Measurements from ENCODE around the gene VSNL1.

VSNL1 gene

DNA sequence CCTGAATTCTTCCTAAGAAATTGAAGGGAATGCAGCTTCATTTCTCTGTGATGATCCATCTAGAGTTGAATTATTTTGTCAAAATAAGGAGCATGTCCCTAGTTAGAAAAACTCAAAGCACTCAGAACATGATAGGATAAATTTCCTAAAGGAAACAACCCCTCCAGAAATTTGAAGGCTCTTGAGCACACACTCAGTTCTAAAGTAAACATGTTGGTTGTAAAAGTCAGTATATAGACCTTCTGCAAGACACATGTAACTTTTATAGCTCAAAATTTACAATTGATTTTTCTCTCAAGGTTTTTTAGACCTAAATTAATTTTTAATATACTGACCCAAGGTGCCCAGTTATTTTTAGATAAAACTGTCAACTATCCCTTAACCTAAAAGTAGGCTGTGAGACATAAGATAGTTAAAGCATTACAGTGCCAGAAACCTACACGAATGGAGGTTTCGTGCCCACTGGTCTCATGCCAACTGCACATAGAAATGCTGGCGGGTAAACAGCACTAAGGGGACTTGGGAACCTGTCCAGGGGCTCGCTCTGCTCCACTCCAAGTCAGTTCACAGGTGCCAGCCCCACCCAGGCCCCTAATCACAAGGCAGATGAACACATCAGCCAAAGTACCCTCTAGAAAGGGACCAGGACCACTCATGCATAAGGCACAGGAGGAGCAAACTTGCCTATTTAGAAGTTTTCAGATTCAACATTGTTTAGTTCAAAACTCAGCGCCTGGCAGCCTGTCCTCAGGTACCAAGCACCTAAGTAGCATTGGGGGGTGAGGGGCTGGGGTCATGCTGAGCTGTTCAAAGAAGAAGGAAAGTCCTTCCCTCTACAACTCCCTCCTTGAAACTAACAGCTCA is 106.6 kb downstream of the VSNL1 start:
- Histone ChIP-seq H3K27me3 (ENCODE audit: insufficient read depth, poor library complexity, severe bottlenecking) (no peaks in the 10 kb centered on the region), H3K27ac (ENCODE audit: poor library complexity, severe bottlenecking) (no peak overlapping the region), H3K4me3 (ENCODE audit: severe bottlenecking) (no peak overlapping the region), H3K36me3 (ENCODE audit: low read depth) (no peaks in the 10 kb centered on the region), H3K9me3 (ENCODE audit: severe bottlenecking) (no peaks in the 10 kb centered on the region), H3K4me1 (ENCODE audit: insufficient read depth, poor library complexity, severe bottlenecking) (peaks cover 22% of the 10 kb centered on the region)
- TF ChIP-seq, protein P1, sequence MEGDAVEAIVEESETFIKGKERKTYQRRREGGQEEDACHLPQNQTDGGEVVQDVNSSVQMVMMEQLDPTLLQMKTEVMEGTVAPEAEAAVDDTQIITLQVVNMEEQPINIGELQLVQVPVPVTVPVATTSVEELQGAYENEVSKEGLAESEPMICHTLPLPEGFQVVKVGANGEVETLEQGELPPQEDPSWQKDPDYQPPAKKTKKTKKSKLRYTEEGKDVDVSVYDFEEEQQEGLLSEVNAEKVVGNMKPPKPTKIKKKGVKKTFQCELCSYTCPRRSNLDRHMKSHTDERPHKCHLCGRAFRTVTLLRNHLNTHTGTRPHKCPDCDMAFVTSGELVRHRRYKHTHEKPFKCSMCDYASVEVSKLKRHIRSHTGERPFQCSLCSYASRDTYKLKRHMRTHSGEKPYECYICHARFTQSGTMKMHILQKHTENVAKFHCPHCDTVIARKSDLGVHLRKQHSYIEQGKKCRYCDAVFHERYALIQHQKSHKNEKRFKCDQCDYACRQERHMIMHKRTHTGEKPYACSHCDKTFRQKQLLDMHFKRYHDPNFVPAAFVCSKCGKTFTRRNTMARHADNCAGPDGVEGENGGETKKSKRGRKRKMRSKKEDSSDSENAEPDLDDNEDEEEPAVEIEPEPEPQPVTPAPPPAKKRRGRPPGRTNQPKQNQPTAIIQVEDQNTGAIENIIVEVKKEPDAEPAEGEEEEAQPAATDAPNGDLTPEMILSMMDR (IDR thresholded peaks at IDR 0.05; ENCODE audit: poor library complexity, severe bottlenecking): no peak
- ATAC-seq (ENCODE audit: low read depth): no peak
- no peak for DNase-seq (ENCODE audit: low spot score)

- Histone ChIP-seq H3K4me3 (ENCODE audit: severe bottlenecking) (no peak overlapping the region), H3K36me3 (ENCODE audit: low read depth) (no peaks in the 10 kb centered on the region), H3K9me3 (ENCODE audit: severe bottlenecking) (no peaks in the 10 kb centered on the region), H3K27ac (ENCODE audit: poor library complexity, severe bottlenecking) (no peak overlapping the region), H3K27me3 (ENCODE audit: insufficient read depth, poor library complexity, severe bottlenecking) (no peaks in the 10 kb centered on the region), H3K4me1 (ENCODE audit: insufficient read depth, poor library complexity, severe bottlenecking) (peaks cover 13% of the 10 kb centered on the region)
- no peak for ATAC-seq (ENCODE audit: low read depth)
- TF ChIP-seq, protein P1 (IDR thresholded peaks at IDR 0.05; ENCODE audit: poor library complexity, severe bottlenecking): no peak
- no peak for DNase-seq (ENCODE audit: low spot score)
Observed at GRCh38 chr2:17648581-17648980, 108.1 kb downstream of the VSNL1 start.

GRCh38 chr2:17649026-17649425 is 108.5 kb downstream of the VSNL1 start:
- DNase-seq (ENCODE audit: low spot score) (no peak), ATAC-seq (ENCODE audit: low read depth) (no peak)
- Histone ChIP-seq H3K36me3 (ENCODE audit: low read depth) (no peaks in the 10 kb centered on the region; the same call in 1 of the 2 replicates), H3K27me3 (ENCODE audit: insufficient read depth, poor library complexity, severe bottlenecking) (no peaks in the 10 kb centered on the region), H3K4me1 (ENCODE audit: insufficient read depth, poor library complexity, severe bottlenecking) (peaks cover 13% of the 10 kb centered on the region), H3K9me3 (ENCODE audit: severe bottlenecking) (no peaks in the 10 kb centered on the region), H3K27ac (ENCODE audit: poor library complexity, severe bottlenecking) (no peak overlapping the region), H3K4me3 (ENCODE audit: severe bottlenecking) (no peak overlapping the region)
- TF ChIP-seq, protein P1 (IDR thresholded peaks at IDR 0.05; ENCODE audit: poor library complexity, severe bottlenecking): no peak

DNA sequence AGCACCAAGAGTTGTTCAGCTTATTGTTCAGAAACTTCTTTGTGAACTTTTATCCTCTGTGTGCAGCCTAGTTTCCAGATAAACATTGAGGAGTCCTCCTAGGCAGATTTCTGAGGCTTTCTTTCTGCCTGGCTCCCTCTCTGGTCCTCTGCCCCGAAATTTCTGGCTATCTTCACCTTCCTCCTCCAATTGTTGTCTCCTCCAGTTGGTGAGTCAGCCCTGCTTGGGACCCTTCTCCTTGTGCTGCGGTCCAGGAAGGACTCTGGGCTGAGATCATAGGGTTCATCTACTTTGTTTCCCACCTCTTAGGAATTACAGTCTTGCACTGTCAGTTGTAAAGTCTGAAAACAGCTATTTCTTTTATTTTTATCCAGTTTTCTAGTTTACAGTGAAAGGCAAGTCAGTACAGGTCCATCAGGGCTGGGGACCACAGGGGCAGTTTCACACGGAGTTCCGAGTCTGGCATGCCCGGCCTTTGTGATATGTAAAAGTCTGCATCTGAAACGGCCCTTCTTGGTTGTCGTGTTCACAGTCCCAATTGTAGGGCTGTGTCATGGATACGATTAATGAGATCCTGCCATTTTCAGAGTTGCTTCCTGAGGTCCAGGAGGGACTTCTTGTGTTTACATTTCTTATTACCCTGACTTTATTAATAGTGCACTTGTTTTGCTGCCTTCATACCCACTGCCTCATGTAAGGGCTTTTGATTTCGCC is 112.3 kb downstream of the VSNL1 start:
- Histone ChIP-seq H3K27me3 (ENCODE audit: insufficient read depth, poor library complexity, severe bottlenecking) (no peaks in the 10 kb centered on the region), H3K9me3 (ENCODE audit: severe bottlenecking) (no peaks in the 10 kb centered on the region), H3K36me3 (ENCODE audit: low read depth) (no peaks in the 10 kb centered on the region; the same call in 1 of the 2 replicates), H3K4me1 (ENCODE audit: insufficient read depth, poor library complexity, severe bottlenecking) (no peaks in the 10 kb centered on the region), H3K4me3 (ENCODE audit: severe bottlenecking) (no peak overlapping the region), H3K27ac (ENCODE audit: poor library complexity, severe bottlenecking) (no peak overlapping the region)
- DNase-seq (ENCODE audit: low spot score) (no peak), ATAC-seq (ENCODE audit: low read depth) (no peak)
- TF ChIP-seq, protein P1 (IDR thresholded peaks at IDR 0.05; ENCODE audit: poor library complexity, severe bottlenecking): no peak

Data from RWPE2 (cell line).